Measurements from ENCODE around the gene NTSR1.

NTSR1 gene

GRCh38 chr20:62762376-62762775 is 53.7 kb downstream of the NTSR1 start:
- TF ChIP-seq ZFX (IDR thresholded peaks at IDR 0.05) (no peak), CTCF (conservative IDR thresholded peaks at IDR 0.05) (no peak)
- no peak overlapping the region for H3K27ac ChIP-seq

- no peak overlapping the region for H3K27ac ChIP-seq
- TF ChIP-seq ZFX (IDR thresholded peaks at IDR 0.05), result no peak
- TF ChIP-seq CTCF (conservative IDR thresholded peaks at IDR 0.05), result no peak
These were observed 54.2 kb downstream of the NTSR1 start for GRCh38 chr20:62762801-62763368.

- TF ChIP-seq ZFX (IDR thresholded peaks at IDR 0.05) (no peak), CTCF (conservative IDR thresholded peaks at IDR 0.05) (no peak)
- H3K27ac ChIP-seq, result no peak overlapping the region
These were observed 54.8 kb downstream of the NTSR1 start for GRCh38 chr20:62763404-62763803.

- TF ChIP-seq CTCF (conservative IDR thresholded peaks at IDR 0.05) (no peak), ZFX (IDR thresholded peaks at IDR 0.05) (no peak)
- no peak overlapping the region for H3K27ac ChIP-seq
These were observed 55.7 kb downstream of the NTSR1 start for GRCh38 chr20:62764156-62764935.

GRCh38 chr20:62765021-62765420 is 56.4 kb downstream of the NTSR1 start:
- TF ChIP-seq CTCF (conservative IDR thresholded peaks at IDR 0.05) (no peak), ZFX (IDR thresholded peaks at IDR 0.05) (no peak)

GRCh38 chr20:62765432-62766070 is 56.9 kb downstream of the NTSR1 start:
- no peak for TF ChIP-seq ZFX (IDR thresholded peaks at IDR 0.05)
- TF ChIP-seq CTCF (conservative IDR thresholded peaks at IDR 0.05), result no peak
- no peak overlapping the region for H3K27ac ChIP-seq

More at GRCh38 chr20:62765021-62765420, 56.4 kb downstream of the NTSR1 start:
- no peak overlapping the region for H3K27ac ChIP-seq

- H3K27ac ChIP-seq, result no peak overlapping the region
- no peak for TF ChIP-seq CTCF (conservative IDR thresholded peaks at IDR 0.05)
- TF ChIP-seq ZFX (IDR thresholded peaks at IDR 0.05), result no peak
These were observed 57.4 kb downstream of the NTSR1 start for GRCh38 chr20:62766071-62766450.

Measured in C4-2B (cell line).